ENCODE measurements around the gene RMI2. TPM values are rescaled to one million over a fixed set of nuclear protein-coding genes. Genes with fewer than 3 reads are reported as not detected.

RMI2 gene
- polyA plus RNA-seq, 2 of the 4 experiments (the other 2 are of a cell fraction): 24.2 to 26.9 TPM

DNA sequence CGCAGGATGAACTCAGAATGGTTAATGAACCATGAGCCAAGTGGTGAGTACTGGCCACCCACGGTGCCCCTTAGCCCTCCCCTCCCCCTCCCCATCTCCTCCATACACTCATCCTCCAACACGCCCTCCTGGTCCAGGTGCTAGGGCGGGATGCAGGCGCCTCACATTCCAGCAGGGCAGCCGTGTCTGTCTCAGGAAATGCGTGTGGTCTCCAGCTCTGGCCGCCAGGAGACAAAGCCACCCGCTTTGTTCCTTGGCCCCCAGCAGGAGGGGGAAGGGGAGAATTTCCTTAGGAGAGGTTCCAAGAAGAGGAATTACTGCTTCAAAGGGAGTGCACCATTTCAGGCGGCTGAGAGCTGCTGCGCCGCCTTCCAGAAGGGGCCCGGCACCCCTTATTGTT is 29.7 kb upstream of the RMI2 start (continued):
- TF ChIP-seq CTCF (IDR thresholded peaks at IDR 0.05) (no peak), RFX5 (IDR thresholded peaks at IDR 0.05) (no peak), ESRRA (IDR thresholded peaks at IDR 0.05; ENCODE audit: borderline replicate concordance, low read length) (no peak)

DNA sequence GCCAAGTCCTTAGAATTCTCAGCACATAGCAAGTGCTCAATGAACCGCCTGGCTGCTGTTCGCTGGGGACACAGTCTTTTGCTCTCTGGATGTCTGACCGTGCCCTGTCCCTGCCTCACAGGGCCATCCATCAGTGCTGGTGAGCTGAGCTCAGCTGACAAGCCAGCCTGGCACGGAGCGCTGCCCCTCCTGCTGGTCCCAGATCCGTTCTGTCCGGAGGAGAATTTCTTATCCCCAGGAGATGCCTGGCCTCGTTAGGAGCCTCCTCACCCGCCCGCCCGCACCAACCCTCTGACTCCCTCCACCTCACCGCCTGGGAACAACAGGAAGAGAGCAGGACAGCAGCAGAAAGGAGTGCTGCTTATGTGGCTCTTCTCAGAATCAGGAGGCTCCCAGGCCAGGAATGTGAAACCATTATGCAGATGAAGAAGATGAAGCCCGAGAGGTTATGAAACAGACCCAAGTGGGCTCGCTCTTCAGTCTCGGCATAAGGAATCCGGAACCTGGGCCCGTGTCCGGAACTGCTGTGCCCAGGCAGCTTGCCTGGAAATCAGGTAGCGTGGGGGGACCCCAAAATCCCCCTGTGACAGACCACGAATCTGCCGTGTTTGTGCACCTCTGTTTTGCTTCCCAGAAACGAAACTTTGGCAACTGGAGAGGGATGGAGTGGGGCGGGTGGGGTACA is 28.8 kb upstream of the RMI2 start:
- DNase-seq (ENCODE audit: low read depth in 1 of 2, low spot score in 1 of 2) (no peak), FAIRE-seq (no peak), ATAC-seq (no peak; a peak in 1 of 6 replicates)
- H3K9me3 ChIP-seq: no peaks in the 10 kb centered on the region
- 78% methylated on average over 17 of the region's 23 CpGs for WGBS (ENCODE audit: missing lambda C conversion rate)
- CTCF ChIA-PET: no interaction called here
- H3K4me1 ChIP-seq: peaks cover 27% of the 10 kb centered on the region
- H3K4me2 ChIP-seq: no peak overlapping the region
- no peak overlapping the region for H3K4me3 ChIP-seq
- no peak for TF ChIP-seq ZSCAN20 (CRISPR knock-in tag; IDR thresholded peaks at IDR 0.05)
- no peak for TF ChIP-seq MAFK (IDR thresholded peaks at IDR 0.05; ENCODE audit: partially characterized antibody)
- no peak for TF ChIP-seq SMC3 (IDR thresholded peaks at IDR 0.05)
- TF ChIP-seq ZFP36 (IDR thresholded peaks at IDR 0.05; ENCODE audit: borderline replicate concordance, partially characterized antibody): no peak
- peak overlapping the region; percentile 44 to 70; a peak in 4 of 6 replicates for H3K27ac ChIP-seq
- POLR2A ChIA-PET: interaction anchor here (0.7 kb wide), 1 partner anchor 337 kb away, joined by 3 read pairs; no protein-coding TSS in a partner anchor

DNA sequence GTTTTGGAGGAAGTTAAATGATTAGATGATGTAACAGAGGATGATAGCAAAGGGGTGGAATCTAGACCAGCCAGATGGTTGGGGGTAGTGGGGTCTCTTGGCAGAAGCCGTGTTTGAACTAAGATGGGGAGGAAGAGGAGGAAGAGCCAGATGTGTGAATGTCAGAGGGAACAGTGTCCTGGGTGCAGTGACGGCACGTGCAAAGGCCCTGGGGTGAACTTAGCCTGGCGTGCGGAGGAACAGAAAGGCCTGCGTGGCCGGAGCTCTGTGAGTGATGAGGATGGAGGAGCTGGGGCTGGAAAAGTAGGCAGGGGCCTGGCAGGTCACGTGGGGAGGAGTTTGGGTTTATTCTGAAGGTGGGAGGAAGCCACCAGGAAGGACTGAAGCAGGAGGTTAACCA is 26.4 kb upstream of the RMI2 start:
- Histone ChIP-seq H3K4me2 (no peak overlapping the region), H3K4me1 (peaks cover 12% of the 10 kb centered on the region; the same call in 1 of the 3 replicates), H3K9me3 (no peaks in the 10 kb centered on the region), H3K4me3 (no peak overlapping the region), H3K27ac (no peak overlapping the region; a peak in 1 of 6 replicates)
- 73% methylated on average over 8 of the region's 8 CpGs for WGBS (ENCODE audit: missing lambda C conversion rate)
- TF ChIP-seq RFX5 (IDR thresholded peaks at IDR 0.05): no peak
- TF ChIP-seq ATOH8 (CRISPR knock-in tag; IDR thresholded peaks at IDR 0.05; ENCODE audit: low read depth): no peak
- no peak for TF ChIP-seq HEYL (CRISPR knock-in tag; IDR thresholded peaks at IDR 0.05)
- TF ChIP-seq SREBF2 (IDR thresholded peaks at IDR 0.05): no peak
- TF ChIP-seq EHMT2 (IDR thresholded peaks at IDR 0.05; ENCODE audit: low read depth): no peak
- TF ChIP-seq TP53 (CRISPR knock-in tag; IDR thresholded peaks at IDR 0.05): no peak
- no peak for TF ChIP-seq NR3C1 (IDR thresholded peaks at IDR 0.05)
- TF ChIP-seq ZC3H11A (IDR thresholded peaks at IDR 0.05): no peak
- TF ChIP-seq, protein P1, sequence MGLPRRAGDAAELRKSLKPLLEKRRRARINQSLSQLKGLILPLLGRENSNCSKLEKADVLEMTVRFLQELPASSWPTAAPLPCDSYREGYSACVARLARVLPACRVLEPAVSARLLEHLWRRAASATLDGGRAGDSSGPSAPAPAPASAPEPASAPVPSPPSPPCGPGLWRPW (IDR thresholded peaks at IDR 0.05): no peak
- TF ChIP-seq FOSB (CRISPR knock-in tag; IDR thresholded peaks at IDR 0.05): no peak
- no peak for TF ChIP-seq MYC (IDR thresholded peaks at IDR 0.05; ENCODE audit: borderline replicate concordance, low read length)
- no peak for TF ChIP-seq HDAC2 (IDR thresholded peaks at IDR 0.05)
- TF ChIP-seq GATA3 (IDR thresholded peaks at IDR 0.05; ENCODE audit: borderline replicate concordance): no peak
- no peak for TF ChIP-seq MAZ (IDR thresholded peaks at IDR 0.05; ENCODE audit: borderline replicate concordance, low read depth, low read length)
- no peak for TF ChIP-seq JUN (IDR thresholded peaks at IDR 0.05)
- POLR2A ChIA-PET: no interaction called here
- ATAC-seq (no peak), FAIRE-seq (no peak), DNase-seq (ENCODE audit: low read depth in 1 of 2, low spot score in 1 of 2) (no peak)
- CTCF ChIA-PET: interaction anchor here (0.6 to 1.9 kb wide), 3 partner anchors 12 to 355 kb away, joined by 3 to 4 read pairs (median 3); no protein-coding TSS in a partner anchor
